NOMO-1 (cell line): ENCODE data around the gene OSBPL3.

Experiments used
- DNase-seq, 2 experiments: peaks; one replicate each; lab custom pipeline; 2025; ENCODE audit not compliant: unreplicated experiment in 2 of 2; lab: John Stamatoyannopoulos, UW

The OSBPL3 gene

GRCh38 chr7:24903559-24903958 is 76.4 kb downstream of the OSBPL3 start:
- no peak for DNase-seq

GRCh38 chr7:24902931-24903330 is 77.0 kb downstream of the OSBPL3 start:
- no peak for DNase-seq

DNA sequence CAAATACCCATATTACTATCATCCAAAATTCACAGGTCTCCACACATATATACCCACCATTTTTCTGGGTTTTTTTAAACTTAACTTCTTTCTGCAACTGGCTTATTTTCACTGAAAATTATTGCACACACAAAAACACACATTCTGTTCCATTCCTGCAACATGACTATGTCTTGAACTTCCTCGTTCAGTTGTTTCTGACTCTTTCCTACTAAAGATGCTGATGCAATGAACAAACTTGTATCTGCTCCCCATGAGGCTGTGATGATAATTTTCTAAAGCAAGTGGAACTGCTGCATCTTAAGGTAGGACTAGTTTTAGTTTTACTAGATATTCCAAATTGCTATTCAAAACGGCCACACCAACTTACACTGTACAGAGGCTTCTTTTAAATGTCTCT is 77.7 kb downstream of the OSBPL3 start:
- no peak for DNase-seq

- no peak for DNase-seq
Measured at GRCh38 chr7:24899905-24900304, 80.1 kb downstream of the OSBPL3 start.

DNA sequence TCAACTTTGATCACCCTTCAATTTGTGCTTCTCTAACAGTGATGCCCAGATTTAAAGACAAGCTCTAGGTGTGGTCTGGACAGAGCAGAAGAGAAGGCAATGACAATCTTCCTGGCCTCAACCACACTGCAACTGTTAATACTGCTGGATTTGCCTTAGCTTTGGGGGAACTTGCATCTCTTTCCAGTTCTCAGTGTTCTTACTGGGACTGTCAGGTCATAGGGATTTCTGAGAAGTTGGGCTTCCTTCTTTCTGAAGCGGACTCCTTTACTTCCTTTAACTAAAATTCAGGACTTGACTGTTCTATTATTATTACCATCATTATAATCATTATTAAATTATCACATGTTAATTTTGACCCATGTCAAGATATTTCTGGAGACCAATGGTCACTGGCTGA is 80.8 kb downstream of the OSBPL3 start:
- DNase-seq: no peak

DNA sequence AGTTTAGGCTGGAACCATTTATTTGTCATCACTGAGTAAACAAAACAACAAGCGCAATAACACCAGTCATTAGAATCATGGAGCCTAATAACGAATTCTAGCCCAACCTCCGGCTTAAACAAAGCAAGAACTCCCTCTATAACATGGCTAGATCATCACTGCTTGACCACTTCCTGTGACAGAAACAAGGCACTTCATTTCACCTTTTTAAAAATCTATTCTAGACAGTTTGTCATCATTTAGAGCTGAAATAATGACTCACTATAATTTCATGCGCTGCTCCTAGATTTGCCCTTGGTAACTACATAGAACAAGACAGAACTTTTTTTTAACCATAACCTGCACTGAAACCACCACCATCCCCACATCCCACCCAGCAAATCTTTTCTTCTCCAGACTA is 81.3 kb downstream of the OSBPL3 start:
- no peak for DNase-seq

GRCh38 chr7:24896031-24896501 is 83.9 kb downstream of the OSBPL3 start:
- DNase-seq: no peak

- no peak for DNase-seq
Measured at GRCh38 chr7:24894429-24895221, 85.4 kb downstream of the OSBPL3 start.

DNA sequence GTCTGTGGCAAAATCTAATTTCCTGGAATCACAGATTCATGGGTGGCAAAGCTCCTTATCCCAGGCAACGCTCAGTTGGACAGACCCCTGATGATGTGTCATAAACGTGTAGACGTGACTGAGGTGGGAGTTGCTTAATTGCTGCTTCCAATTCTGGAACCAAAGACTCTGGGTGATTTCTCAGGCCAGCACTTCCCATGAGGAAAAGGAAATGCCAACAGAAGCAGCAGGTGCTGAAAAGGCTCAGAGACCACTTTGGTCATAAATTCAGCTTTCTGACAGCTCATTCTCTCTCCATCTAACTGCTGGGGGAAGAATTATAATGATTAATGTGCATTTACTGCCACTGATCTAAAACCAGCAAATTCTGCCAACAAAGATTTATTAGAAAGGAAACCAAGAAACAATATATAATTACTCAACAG is 88.7 kb downstream of the OSBPL3 start:
- no peak for DNase-seq

- DNase-seq: no peak
Measured at GRCh38 chr7:24889611-24890010, 90.4 kb downstream of the OSBPL3 start.

DNA sequence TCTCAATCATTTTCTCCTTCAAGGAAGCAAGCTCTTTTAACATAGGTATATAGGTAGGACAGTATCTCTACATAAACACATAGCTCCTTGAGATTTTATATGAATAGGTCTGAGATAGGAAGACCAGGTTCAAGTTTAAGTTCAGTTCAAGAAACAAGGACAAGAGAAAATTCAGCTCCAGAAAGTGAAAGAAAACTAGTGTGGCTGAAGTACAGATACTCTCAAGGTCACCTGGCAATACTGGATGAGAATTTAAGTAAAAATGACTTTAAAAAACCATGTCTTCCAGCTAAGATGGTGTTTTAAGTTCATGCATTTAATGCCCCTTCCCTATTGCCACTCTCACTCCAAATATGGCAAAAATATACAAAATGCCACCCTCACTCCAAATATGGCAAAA is 91.3 kb downstream of the OSBPL3 start:
- DNase-seq: no peak

GRCh38 chr7:24885716-24886115 is 94.3 kb downstream of the OSBPL3 start:
- no peak for DNase-seq

GRCh38 chr7:24885305-24885704 is 94.7 kb downstream of the OSBPL3 start:
- no peak for DNase-seq

GRCh38 chr7:24884401-24884800 is 95.6 kb downstream of the OSBPL3 start:
- DNase-seq: no peak

GRCh38 chr7:24883622-24884013 is 96.4 kb downstream of the OSBPL3 start:
- no peak for DNase-seq

- no peak for DNase-seq
Measured at GRCh38 chr7:24882989-24883621, 96.9 kb downstream of the OSBPL3 start.

GRCh38 chr7:24881623-24882022 is 98.4 kb downstream of the OSBPL3 start:
- DNase-seq: no peak

- no peak for DNase-seq
Measured at GRCh38 chr7:24880886-24881285, 99.1 kb downstream of the OSBPL3 start.

DNA sequence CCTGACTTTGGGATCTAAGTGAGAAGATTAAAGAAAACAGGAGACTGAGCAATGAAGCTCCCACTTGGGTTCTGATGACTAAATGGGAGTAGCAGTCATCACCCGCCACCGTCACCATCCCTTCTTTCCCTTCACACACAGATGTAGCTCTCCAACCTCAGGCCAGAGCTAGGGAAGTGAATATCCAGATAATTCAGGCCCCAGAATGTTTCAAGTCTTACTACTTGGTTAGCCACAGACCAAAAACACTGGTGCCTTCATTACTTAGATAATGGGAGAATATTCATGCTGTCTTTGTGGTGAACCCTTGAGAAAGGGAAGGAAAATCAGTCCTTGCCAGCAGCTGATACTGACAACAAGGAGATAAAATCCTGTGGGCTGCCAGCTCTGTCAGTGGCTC is 100.7 kb downstream of the OSBPL3 start:
- DNase-seq: no peak

DNA sequence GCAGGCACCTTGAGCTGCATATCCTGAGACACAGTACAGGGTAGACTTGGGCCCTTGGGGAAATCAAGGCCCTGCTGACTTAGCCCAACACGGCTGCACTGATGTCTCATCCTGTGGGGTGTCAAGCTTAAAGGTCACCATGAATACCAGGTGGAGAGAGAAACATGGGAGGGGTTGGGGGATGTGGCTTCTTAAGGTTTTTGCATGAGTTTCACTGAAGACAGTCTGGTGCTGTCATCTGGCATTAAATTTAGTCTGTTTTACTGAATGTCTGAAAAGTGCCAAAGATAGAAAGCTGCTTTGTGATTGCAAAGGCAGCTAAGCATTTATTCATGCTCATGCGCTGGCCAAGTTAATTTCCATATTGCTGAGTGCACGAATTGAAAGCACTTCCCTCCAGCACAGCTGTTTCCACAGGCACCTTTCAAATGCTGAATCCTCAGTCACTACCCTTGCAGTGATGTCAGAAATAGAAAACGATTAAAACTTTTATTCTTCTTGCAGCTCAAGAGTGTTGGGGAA is 102.1 kb downstream of the OSBPL3 start:
- DNase-seq: no peak

- no peak for DNase-seq
Measured at GRCh38 chr7:24874791-24875190, 105.2 kb downstream of the OSBPL3 start.

GRCh38 chr7:24873944-24874343 is 106.0 kb downstream of the OSBPL3 start:
- DNase-seq: no peak
